ENCODE measurements around the gene YTHDF1. TPM values are rescaled to one million over a fixed set of nuclear protein-coding genes. Genes with fewer than 3 reads are reported as not detected.

The YTHDF1 gene
- total RNA-seq, 1 experiment from 2014 or later, result 85.4 TPM

DNA sequence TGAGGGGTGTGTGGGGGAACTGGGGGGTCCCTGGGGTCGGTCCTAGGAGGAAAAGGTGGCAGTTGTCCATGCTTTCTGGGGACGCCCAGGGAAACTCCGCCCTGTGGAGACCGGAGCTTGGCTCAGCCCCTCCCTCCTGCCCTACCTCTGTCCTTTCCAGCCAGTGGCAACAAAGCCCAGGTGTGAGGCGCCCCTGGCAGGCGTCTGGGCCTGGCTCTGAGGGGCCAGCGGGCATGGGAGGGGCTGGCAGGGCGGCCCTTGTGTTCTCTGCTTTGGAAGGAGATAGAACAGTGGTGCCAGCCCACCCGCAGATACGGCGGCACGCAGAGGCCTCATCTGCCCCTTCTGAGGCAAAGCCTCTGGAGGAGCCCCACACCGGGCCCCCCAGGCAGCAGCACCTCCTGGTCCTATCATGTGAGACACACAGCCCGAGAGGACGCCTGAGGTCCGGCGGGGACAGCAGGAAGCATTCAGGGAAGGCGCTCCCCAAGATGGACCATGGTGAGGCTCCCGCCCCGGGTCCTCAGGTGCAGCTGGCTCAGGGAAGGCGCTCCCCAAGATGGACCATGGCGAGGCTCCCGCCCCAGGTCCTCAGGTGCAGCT lies 47.9 kb downstream of the YTHDF1 start:
- no CpG with 5 or more reads among the region's 23 CpGs for WGBS (ENCODE audit: extremely low coverage, insufficient read length, low lambda C conversion rate)
- H3K36me3 Mint-ChIP-seq (ENCODE audit: insufficient read depth in 1 of 3, low read depth in 3 of 3), result no peaks in the 10 kb centered on the region
- H3K9me3 Mint-ChIP-seq, result no peaks in the 10 kb centered on the region
- no peak overlapping the region for H4K5ac ChIP-seq (ENCODE audit: insufficient read length, low read depth, low read length)
- peaks cover 10 to 29% of the 10 kb centered on the region in 2 experiments for H3K4me1 Mint-ChIP-seq
- H3K23me2 ChIP-seq (ENCODE audit: insufficient read length, low read depth, low read length, poor library complexity, severe bottlenecking), result peaks cover 2% of the 10 kb centered on the region
- no peak overlapping the region for H3K4me3 Mint-ChIP-seq
- DNase-seq, result peak; percentile 79
- H2BK15ac ChIP-seq (ENCODE audit: low read depth, low read length), result no peak overlapping the region
- H3K9me3 ChIP-seq (ENCODE audit: control insufficient read depth, low read depth, low read length), result no peaks in the 10 kb centered on the region
- H3K4ac ChIP-seq (ENCODE audit: low read depth, low read length), result no peak overlapping the region
- no peaks in the 10 kb centered on the region; the same call in 1 of the 2 replicates for H3K27me3 ChIP-seq (ENCODE audit: insufficient read depth, low read length)
- no peaks in the 10 kb centered on the region for H3K4me1 ChIP-seq (ENCODE audit: insufficient read depth, low read length)
- no peak overlapping the region for H3K56ac ChIP-seq (ENCODE audit: insufficient read length, low read depth, low read length)
- H3T11ph ChIP-seq (ENCODE audit: low read length), result no peak overlapping the region
- no peak overlapping the region for H2BK20ac ChIP-seq (ENCODE audit: low read depth, low read length, poor library complexity, severe bottlenecking)
- no peak overlapping the region for H4K8ac ChIP-seq (replicated peaks; ENCODE audit: insufficient read length, low read depth, low read length)
- H3K79me1 ChIP-seq (ENCODE audit: insufficient read depth, low read depth, low read length, poor library complexity, severe bottlenecking), result no peaks in the 10 kb centered on the region
- no peak overlapping the region for H3K27ac ChIP-seq (ENCODE audit: insufficient read length, low read depth, low read length)
- H4K20me1 ChIP-seq (ENCODE audit: control insufficient read depth, insufficient read depth, insufficient read length), result no peaks in the 10 kb centered on the region
- no peak overlapping the region for H3K9ac ChIP-seq (ENCODE audit: extremely low read depth, insufficient read length, low read length)
- no peak overlapping the region for H2BK120ac ChIP-seq (ENCODE audit: low read depth, low read length, poor library complexity, severe bottlenecking)
- H3K23ac ChIP-seq (ENCODE audit: insufficient read length, low read depth, low read length), result no peak overlapping the region
- no peak overlapping the region for H3K14ac ChIP-seq (ENCODE audit: insufficient read depth, low read length)
- H2BK12ac ChIP-seq (ENCODE audit: insufficient read length, low read depth, low read length), result no peak overlapping the region
- H2AK5ac ChIP-seq (ENCODE audit: insufficient read length, low read length), result no peak overlapping the region
- H3K79me2 ChIP-seq (ENCODE audit: insufficient read depth, low read length), result no peaks in the 10 kb centered on the region
- no peak overlapping the region for H3K4me2 ChIP-seq (ENCODE audit: insufficient read depth, insufficient read length, low read length)
- TF ChIP-seq, protein P1, sequence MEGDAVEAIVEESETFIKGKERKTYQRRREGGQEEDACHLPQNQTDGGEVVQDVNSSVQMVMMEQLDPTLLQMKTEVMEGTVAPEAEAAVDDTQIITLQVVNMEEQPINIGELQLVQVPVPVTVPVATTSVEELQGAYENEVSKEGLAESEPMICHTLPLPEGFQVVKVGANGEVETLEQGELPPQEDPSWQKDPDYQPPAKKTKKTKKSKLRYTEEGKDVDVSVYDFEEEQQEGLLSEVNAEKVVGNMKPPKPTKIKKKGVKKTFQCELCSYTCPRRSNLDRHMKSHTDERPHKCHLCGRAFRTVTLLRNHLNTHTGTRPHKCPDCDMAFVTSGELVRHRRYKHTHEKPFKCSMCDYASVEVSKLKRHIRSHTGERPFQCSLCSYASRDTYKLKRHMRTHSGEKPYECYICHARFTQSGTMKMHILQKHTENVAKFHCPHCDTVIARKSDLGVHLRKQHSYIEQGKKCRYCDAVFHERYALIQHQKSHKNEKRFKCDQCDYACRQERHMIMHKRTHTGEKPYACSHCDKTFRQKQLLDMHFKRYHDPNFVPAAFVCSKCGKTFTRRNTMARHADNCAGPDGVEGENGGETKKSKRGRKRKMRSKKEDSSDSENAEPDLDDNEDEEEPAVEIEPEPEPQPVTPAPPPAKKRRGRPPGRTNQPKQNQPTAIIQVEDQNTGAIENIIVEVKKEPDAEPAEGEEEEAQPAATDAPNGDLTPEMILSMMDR (conservative IDR thresholded peaks at IDR 0.05), result no peak
- no peak overlapping the region for H4K91ac ChIP-seq (ENCODE audit: insufficient read length, low read depth, low read length)
- H3K27ac Mint-ChIP-seq, result no peak overlapping the region
- H3K27me3 Mint-ChIP-seq (ENCODE audit: low read depth), result peaks cover 52% of the 10 kb centered on the region
- no peak overlapping the region for H2AFZ ChIP-seq (ENCODE audit: low read length)
- H2BK5ac ChIP-seq (ENCODE audit: insufficient read length, low read length), result no peak overlapping the region
- H3K18ac ChIP-seq (ENCODE audit: insufficient read length, low read depth, low read length), result peak overlapping the region; percentile 36
